ENCODE data around the gene PCDH12. TPM values are rescaled to one million over a fixed set of nuclear protein-coding genes. Genes with fewer than 3 reads are reported as not detected.

The PCDH12 gene
- total RNA-seq, 1 donor from 2014 or later = 11.1 TPM

DNA sequence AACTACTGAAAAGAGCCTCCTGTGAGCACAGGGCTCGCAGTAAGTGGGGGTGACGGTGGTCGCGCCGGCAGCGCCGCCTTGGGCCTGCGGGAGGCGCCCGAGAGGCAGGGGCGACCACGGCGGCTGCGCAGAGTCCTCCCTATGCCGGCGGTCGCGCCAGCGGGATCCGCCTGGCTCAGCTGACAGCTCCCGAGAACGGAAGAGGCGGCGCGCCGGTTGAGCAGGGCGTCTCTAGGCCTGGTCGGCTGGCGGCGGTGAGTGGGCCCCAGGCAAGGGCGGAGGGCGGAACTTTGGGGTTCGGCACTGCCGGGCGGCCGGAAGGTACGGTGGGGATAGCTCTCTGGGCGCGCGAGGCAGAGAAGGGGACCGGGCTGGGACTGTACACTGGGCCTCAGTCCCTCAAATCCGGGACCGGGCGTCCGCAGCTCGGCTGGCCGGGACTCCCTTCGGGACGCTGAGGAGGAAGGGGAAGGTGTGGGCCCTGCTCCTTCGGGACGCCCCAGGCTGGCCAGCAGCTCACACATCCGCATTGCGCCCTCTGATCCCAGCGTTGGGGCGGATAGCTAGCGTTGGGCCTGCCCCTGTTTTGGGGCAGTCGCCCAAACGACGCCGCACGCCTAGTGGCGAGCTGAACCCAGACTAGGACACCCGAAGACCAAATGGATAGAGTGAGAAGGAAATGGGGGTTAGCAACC lies 11.1 kb upstream of the PCDH12 start, which contains the start of gene RNF14:
TSS of gene RNF14 (plus strand) at position 192 of the 695 bp plus-strand sequence. CDS start 4,484 bp downstream, outside the sequence.
- intact Hi-C loops (cut with micrococcal nuclease) = loop anchor here (10.0 kb wide), 1 partner anchor 84 kb away; no protein-coding TSS in a partner anchor
- ATAC-seq (peak; percentile 98), DNase-seq (peak; percentile 97)

DNA sequence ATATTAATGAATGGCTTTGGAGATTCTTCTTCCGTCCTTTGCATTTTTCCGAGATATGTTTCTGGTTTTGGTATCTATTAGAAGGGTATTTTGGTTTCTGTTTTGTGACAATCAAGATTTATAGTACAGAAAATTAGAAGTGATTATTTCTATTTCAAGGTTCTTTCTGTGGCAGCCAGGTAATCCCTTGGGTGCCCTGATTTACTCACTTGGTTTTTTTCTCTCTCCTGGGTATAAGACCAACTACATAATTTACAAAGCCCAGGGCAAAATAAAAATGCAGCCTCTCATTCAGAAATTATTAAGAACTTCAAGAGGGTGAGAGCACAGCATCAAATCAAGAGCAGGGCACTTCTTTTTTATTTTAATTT lies 8.9 kb upstream of the PCDH12 start:
- DNase-seq (no peak), ATAC-seq (no peak)
- intact Hi-C loops (cut with micrococcal nuclease) = loop anchor here (10.0 kb wide), 1 partner anchor 82 kb away; no protein-coding TSS in a partner anchor

DNA sequence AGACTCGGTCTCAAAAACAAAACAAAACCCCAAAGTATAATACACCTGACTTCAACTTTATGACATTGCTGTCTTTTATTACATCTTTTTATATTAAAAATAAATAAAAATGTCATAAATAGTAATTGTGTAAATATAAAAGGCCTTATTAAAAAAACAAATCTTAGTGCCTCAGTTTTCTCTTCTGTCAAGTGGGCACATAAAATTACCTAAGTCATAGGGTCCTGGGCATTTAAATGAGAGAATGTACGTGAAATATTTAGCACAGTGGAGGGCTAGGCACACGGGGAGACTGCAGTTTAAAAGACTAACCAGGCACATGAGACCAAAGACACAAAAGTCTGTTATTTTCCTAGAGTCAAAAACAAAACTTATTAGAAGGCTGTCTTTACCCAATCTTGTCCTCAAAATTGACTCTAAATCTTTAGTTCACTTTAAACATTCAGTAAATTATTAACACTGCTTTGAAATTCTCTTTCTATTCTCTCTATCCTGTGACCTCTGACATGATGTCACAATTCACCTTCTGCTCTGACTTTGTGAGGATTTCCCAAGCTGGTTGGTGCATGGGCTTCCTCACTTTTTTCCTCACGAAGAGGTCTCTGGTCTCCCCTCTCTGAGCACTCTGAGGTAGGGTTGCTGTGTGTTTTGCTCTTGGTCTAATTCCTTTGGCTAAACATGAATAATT lies 8.4 kb upstream of the PCDH12 start:
- intact Hi-C loops (cut with micrococcal nuclease) = loop anchor here (10.0 kb wide), 1 partner anchor 82 kb away; no protein-coding TSS in a partner anchor
- no peak for DNase-seq
- ATAC-seq = no peak

DNA sequence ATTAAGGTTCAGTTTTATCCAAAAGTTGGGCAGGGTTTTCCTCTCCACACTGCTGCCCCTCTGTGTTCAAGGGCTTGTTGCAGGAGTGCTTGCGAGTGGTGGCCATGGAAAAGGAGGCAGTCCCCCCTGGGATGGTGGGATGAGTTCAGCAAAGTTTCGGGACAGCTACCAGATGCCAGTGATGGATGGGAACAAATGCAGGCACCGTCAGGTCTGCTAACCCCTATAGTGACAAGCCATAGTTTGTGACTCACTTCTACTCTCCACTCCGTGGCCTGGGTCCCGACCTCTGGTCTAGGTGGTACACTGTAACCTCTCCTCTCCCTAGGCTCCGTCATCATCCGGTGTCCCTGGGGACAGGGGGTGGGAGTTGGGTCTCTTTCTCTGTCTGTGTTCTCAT lies 7.1 kb upstream of the PCDH12 start:
- ATAC-seq = no peak
- DNase-seq = no peak
- intact Hi-C loops (cut with micrococcal nuclease) = loop anchor here (10.0 kb wide), 1 partner anchor 80 kb away; no protein-coding TSS in a partner anchor

DNA sequence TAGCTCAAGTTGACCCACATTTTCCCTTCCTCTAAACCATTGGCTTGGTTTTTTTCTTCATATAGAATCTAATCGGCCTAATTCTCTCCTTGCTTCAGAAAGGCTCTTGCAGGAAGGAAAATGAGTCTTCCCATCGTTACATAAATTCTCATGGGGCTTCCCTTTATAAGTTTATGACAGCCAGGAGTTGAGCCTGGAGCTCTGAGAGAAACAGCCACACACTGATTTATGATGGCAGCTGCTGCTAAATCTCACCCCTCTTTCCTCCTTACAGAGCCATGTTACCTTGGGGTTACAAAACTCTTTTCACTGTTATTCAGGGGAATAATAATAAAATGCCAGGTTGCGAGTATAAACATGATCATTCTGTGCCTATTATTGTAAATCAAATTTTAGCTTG lies 5.7 kb upstream of the PCDH12 start:
- ATAC-seq (no peak), DNase-seq (no peak)
- intact Hi-C loops (cut with micrococcal nuclease) = loop anchor here (10.0 kb wide), 1 partner anchor 79 kb away; no protein-coding TSS in a partner anchor

DNA sequence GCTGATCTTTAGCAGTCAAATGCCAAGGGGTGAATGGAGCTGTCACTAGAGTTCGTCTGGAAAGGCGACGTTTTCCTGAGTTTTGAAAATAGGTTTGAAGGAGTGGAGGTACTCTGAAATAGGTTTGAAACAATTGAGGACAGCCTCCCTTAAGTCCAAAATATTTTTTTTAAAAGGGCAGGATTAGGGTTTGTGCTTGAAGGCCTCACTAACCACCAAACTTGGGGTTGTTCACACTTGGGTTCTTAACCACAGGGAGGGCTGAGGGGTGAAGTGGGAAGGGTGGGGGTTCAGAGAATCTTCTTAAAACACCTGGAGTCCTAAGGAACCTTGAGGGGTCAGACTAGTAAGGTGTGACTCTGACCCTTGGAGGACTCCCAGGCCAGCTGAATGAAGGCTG lies 3.5 kb upstream of the PCDH12 start:
- DNase-seq (no peak), ATAC-seq (no peak)
- intact Hi-C loops (cut with micrococcal nuclease) = loop anchor here (10.0 kb wide), 1 partner anchor 77 kb away; no protein-coding TSS in a partner anchor

DNA sequence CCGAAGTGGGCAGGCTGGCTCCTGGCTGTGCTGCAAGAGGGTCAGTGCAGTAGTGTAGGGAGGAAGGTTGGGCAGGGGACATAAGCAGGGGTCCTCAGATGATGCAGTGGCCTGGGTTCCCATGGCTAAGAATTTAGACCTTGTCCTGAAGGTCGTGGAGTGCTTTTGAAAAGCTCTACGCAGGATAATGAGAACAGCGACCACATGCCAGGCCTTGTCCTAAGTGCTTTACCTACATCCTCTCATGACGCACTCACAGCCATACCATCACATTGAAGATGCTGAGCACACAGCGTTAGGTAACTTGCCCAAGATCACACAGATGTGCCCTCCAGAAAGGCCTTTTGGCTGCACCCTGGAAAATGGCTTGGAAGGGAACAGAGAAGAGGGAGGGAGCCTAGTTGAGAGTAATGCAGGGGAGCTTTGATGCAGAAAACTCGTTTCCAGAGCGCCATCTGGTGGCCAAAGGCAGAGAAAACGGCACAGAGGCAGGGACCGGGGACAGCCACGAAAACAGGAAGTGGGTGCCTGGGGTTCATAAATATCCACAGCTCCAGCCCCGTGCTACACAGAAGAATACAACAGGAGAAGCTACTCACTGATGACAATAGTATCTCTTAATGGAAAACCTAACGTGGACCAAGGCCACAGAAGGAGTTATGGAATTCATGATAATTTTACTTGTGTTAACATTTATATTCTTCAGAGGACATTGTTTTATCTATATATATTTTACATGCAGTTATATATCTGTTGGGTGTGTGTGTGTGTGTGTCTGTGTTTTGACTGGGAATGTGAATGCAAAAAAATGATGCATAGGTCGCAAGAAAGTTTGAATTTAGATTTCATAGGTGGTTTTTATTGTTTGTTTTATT lies 2.7 kb upstream of the PCDH12 start:
- peak; percentile 85 for ATAC-seq
- DNase-seq = peak; percentile 90
- intact Hi-C loops (cut with micrococcal nuclease) = loop anchor here (10.0 kb wide), 1 partner anchor 76 kb away; no protein-coding TSS in a partner anchor

DNA sequence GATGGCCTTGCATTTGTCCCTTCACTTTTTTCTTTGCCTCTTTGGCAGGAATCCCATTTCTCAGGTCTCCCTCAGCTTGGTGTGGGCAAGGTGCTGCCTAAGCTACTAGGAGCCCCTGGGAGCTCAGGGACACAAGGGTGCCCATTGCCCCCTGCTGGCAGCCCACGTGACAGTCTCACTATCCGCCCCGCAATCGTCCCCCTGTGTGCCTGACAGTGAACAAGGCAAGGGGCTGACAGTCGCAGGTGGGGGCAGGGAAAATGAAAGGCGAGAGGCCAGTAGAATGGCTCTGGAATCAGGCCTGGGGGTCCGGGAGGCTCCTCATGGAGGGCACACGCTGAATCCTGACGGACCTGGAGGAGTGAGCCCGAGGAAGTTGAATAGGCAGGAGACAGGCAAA lies 2.0 kb upstream of the PCDH12 start:
- ATAC-seq (peak; percentile 19), DNase-seq (peak; percentile 56)
- intact Hi-C loops (cut with micrococcal nuclease) = loop anchor here (10.0 kb wide), 1 partner anchor 75 kb away; no protein-coding TSS in a partner anchor

DNA sequence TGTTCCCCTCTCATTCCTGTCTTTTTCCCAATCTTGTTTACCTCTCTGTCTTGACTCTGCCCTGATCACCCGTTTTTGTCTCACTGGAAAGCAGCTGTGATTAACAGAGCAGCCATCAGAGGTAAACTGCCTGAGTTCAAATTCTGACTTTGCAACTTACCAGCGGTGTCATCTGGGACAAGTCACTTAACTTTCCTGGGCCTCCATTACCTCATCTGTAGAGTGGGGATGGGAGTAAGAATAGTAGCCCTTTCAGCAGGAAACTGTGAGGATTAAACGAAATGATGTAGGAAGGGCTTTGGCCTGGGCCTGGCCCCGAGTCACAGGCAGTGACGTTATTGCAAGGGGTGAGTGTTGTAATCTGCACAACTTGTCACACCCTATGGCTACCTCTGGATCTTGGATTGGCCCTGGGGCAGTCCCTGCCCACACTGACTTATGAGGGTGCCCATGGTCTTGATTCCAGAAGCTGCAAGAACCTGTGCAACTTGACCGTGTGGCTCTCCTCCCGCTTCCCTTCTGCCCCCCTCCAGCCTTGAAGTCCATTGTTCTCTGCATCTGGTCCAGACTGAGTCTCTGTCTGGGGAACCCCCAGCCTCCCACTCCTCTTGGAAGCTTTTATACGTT lies 657 bp upstream of the PCDH12 start:
- intact Hi-C loops (cut with micrococcal nuclease) = loop anchor here (5.0 kb wide), 1 partner anchor 261 kb away; no protein-coding TSS in a partner anchor
- DNase-seq (no peak), ATAC-seq (peak; percentile 54)

DNA sequence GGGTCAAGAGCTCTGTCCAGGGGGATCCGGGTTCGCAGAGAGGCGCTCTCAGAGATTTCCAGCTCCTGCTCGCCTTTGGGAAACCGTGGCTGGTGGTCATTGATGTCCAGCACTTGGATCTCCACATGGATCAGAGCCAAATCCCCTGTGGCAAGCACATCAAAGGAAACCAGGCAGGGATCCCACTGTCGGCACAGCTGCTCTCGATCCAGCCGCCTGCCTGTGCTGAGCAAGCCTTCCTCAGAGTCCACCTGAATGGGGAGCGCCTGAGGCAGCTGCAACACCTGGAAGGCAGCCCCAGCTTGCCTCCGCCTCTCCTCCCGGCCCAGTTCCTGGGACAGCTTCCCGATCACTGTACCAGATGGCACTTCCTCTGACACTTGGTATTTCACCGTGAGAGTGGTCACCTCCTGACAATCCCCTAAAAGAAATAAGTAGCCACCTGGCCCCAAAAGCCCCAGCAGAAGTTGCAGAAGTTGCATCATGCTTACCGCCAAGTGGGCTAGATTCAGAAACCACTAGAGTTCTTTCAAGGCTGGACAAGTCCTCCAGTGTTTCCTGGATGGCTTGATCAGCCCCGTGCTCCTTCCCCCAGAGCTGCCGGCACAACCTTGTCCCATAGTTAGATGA lies 520 bp downstream of the PCDH12 start:
- intact Hi-C loops (cut with micrococcal nuclease) = loop anchor here (5.0 kb wide), 1 partner anchor 260 kb away; no protein-coding TSS in a partner anchor
- ATAC-seq = no peak

DNA sequence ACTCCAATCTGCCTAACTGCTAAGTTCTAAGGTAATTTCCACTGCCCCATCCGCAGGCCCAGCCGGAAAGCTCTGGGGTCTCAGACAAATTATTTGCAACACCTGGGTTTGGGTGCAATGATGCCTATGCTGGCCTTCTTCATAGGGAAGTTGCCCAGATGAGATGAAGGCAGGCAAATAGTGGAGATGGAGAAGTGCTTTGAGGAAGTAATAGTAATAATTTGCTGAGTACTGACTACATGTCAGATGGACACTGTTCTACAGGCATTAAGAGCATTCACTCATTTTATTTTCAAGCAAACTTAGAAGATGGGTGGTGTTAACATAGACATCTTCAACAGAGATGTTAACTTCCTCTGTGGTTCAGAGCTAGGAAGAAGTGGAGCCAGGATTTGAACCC lies 3.8 kb downstream of the PCDH12 start:
- intact Hi-C loops (cut with micrococcal nuclease) = no loop called here
- no peak for DNase-seq
- ATAC-seq = no peak

More for the DNA sequence above, 520 bp downstream of the PCDH12 start:
- DNase-seq = no peak

DNA sequence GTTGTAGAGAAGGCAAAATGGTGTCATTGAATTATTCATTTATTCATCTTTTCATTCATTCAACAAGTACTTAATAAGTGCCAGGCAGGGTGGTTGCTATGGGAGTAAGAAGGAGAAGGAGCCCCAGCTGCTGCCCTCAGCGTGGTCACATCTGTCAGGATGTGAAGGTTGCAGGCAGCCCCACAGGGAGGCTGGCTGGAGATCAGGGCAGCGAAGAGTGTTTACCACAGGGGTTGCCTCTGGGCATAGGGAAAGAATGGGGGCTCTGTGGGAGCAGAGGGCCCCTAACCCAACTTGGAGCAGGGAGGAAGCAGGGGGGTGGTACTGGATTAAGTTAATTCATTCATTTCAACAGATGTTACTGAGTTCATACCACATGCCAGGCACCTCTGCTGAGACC lies 6.0 kb downstream of the PCDH12 start:
- ATAC-seq (no peak), DNase-seq (no peak)
- intact Hi-C loops (cut with micrococcal nuclease) = no loop called here

DNA sequence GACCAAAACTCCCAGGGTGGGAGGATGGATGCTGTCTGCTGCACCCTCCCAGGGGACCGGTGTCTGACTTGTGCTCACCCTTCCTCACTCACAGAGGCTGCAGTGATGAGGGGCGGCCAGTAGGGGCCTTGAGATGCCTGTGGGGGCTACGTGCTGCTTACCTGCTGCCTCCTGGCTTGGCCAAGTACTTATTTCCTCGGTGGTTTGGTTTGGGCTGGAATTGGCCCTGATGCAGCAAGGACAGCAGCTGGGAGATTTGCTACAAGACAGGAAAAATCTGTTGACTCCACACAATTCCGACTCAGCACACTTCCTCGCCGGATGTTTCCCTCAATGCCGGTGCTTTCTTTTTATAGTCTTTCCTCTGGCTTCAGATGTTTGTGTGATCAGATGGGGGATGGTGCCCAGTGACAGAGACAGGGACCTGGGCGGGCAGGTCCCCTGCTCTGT lies 6.6 kb downstream of the PCDH12 start:
- ATAC-seq (peak; percentile 41), DNase-seq (no peak)
- intact Hi-C loops (cut with micrococcal nuclease) = no loop called here

DNA sequence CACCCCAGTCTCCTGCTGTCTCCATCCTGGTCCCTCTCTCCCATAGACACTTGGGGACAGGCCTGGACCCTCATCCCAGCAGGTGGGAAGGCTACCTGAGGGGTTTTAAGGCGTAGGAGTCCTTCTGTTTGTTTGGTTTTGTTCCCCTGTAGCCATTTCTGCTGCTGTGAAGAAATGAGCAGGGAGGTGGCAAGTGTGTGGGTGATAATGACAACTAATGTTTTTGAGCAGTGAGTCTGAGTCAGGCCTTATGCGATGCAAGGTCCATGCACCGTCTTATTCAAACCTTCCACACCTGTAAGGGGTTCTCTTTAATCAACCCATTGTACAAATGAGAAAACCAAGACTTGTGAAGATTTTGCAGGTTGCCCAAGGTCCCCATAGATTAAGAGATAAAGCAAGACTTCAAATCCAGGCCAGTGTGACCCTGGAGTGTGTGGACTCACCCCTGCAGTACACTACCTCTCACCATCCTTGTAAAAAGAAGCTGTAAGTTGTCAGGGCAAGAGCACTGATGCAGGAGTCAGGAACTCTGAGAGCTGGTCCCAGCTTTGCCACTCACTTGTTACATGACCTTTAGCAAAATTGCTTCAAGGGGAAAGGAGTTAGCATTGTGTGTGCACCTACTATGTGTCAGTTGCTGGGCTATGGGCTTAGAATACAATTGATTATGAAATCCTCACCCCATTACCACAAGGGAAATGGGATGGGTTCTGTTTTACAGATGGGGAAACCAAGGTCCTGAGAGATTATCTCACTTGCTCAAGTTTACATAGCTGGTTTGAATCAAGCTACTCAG lies 7.6 kb downstream of the PCDH12 start:
- DNase-seq = no peak
- no peak for ATAC-seq
- intact Hi-C loops (cut with micrococcal nuclease) = no loop called here

DNA sequence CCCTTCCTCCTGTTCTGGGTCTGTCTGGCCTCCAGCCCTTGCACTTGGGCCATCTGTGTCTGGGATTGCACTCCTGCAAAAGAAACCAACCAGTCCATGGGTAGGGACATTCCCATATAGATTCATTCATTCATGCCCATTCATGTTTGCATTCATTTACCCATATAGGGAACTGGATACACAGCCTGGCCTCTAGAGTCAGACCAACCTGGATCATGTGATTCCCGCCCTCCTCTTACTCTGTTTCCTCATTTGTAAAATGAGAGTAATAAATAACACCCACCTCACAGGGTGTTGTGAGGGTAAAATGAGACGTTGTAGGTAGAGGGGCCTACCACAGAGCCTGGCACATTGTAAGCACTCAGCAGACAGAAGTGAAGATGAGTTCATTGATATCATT lies 8.5 kb downstream of the PCDH12 start:
- intact Hi-C loops (cut with micrococcal nuclease) = no loop called here
- ATAC-seq (no peak), DNase-seq (no peak)

DNA sequence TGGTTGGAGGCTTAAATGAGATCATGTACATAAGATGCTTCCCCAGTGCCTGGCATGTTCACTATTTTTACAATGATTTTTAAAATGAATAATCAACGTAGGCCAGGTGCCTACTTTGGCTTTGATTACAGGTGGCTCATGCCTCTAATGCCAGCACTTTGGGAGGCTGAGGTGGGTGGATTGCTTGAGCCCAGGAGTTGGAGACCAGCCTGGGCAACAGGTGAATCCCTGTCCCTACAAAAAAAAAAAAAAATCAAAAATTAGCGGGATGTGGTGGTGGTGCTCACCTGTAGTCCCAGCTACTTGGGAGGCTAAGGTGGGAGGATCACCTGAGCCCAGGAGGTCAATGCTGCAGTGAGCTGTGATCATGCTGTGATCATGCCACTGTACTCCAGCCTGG lies 9.2 kb downstream of the PCDH12 start:
- DNase-seq = no peak
- ATAC-seq = no peak
- intact Hi-C loops (cut with micrococcal nuclease) = no loop called here

DNA sequence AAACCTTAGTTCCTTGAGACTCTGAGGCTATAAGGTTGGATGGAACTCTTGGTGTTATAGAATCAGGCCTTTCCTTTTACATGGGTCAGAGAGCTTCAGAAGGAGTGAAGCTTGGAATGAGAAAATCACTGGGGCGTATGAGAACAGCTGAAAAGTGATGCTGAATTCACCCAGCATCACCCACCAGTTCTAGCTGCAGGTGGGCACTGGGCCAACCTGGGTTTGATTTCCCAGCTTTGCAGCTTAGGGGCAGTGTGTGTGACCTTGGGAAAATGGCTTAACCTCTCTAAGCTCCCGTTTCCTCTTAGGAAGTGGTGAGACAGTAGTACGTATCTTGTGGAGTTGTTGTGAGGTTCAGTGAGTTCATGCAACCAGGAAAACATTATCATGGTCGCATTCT lies 10.7 kb downstream of the PCDH12 start:
- intact Hi-C loops (cut with micrococcal nuclease) = no loop called here
- DNase-seq (no peak), ATAC-seq (no peak)

All from left ventricle myocardium superior (tissue), 1 donor.